ENCODE results near the gene WNT11. TPM values are rescaled to one million over a fixed set of nuclear protein-coding genes. Genes with fewer than 3 reads are reported as not detected.

WNT11 gene
- total and polyA plus RNA-seq, 2 of the 13 experiments (the other 11 are each of a cell fraction or from before 2014, with no cell fraction given), result 0.34 to 0.66 TPM

DNA sequence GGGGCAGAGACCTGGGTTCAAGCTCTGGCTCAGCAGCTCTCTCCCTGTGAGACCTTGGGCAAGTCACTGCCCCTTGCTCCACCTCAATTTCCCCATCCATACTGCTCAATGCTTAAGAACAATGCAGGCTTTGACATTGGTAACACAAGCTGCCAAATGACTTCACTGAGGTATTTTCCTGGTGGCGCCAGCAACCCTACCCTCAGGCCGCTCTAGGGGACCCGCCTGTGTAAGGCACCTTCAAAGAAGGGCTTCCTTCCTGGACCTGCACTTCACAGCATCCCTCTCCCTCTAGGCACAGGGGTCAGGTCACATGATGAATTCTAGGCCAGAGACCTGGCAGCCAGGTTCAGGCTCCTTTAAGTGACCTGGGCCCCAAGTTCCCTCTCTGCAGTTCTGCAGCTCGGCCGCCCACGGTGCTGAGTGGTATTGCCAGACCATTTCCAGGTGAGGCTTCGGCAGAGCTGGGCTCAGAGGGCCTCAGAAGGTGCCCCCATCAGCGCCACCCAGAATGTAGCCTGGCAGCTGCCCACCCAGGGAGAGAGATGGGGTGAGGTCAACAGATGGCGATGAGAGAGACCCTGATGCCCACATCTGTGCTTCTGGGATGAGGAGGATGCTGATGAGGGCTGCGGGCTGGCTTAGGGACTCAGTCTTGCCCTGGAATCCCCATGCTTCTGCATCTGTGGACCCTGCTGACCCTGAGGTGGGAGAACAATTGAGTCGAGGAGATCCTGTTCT, 4.5 kb downstream of the WNT11 start:
- FAIRE-seq, result no peak

More for the DNA sequence above, 4.5 kb downstream of the WNT11 start:
- Histone ChIP-seq H3K36me3 (replicated peaks in 1 of 2; ENCODE audit: control insufficient read depth in 1 of 2, insufficient read depth in 2 of 2, low read length in 2 of 2) (no peaks in the 10 kb centered on the region), H3K9ac (ENCODE audit: insufficient read depth, low read depth, low read length) (no peak overlapping the region), H3K4me2 (ENCODE audit: low read depth, low read length) (no peak overlapping the region), H3K4me3 (replicated peaks in 1 of 3; ENCODE audit: insufficient read depth in 1 of 3, low read depth in 2 of 3, low read length in 3 of 3) (no peak overlapping the region), H2AFZ (ENCODE audit: low read length) (no peak overlapping the region), H4K20me1 (ENCODE audit: insufficient read depth, low read length) (no peaks in the 10 kb centered on the region), H3K27ac (ENCODE audit: extremely low read length, insufficient read depth, low read length) (no peak overlapping the region), H3K9me3 (ENCODE audit: low read length) (no peaks in the 10 kb centered on the region), H3K27me3 (ENCODE audit: control insufficient read depth in 1 of 2, insufficient read depth in 2 of 2, low read length in 2 of 2) (no peaks in the 10 kb centered on the region; a peak in 1 of 5 replicates), H3K79me2 (ENCODE audit: insufficient read depth, low read length) (no peaks in the 10 kb centered on the region), H3K4me1 (ENCODE audit: insufficient read depth, low read length) (peaks cover 19% of the 10 kb centered on the region; the same call in 1 of the 2 replicates)
- intact Hi-C loops (cut with micrococcal nuclease; ENCODE audit: unreplicated experiment), result no loop called here
- WGBS (ENCODE audit: low lambda C conversion rate), result 64% methylated on average over 7 of the region's 11 CpGs
- BruUV-seq (replicated peaks), result no TSS peak
- in situ Hi-C loops (cut with HindIII; ENCODE audit: extremely low pct_ligation_motif_present, low pct_unique_long_range_greater_than_20kb), result loop anchor here (5.0 to 10.0 kb wide), 2 partner anchors 57 to 305 kb away; no protein-coding TSS in a partner anchor
- ATAC-seq (no peak), DNase-seq (ENCODE audit: low spot score) (no peak)
- TF ChIP-seq KLF15 (CRISPR knock-in tag; IDR thresholded peaks at IDR 0.05; ENCODE audit: borderline replicate concordance), result no peak
- TF ChIP-seq, protein P1, sequence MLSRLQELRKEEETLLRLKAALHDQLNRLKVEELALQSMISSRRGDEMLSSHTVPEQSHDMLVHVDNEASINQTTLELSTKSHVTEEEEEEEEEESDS (CRISPR knock-in tag; IDR thresholded peaks at IDR 0.05; ENCODE audit: borderline replicate concordance), result no peak
- TF ChIP-seq, protein P2, sequence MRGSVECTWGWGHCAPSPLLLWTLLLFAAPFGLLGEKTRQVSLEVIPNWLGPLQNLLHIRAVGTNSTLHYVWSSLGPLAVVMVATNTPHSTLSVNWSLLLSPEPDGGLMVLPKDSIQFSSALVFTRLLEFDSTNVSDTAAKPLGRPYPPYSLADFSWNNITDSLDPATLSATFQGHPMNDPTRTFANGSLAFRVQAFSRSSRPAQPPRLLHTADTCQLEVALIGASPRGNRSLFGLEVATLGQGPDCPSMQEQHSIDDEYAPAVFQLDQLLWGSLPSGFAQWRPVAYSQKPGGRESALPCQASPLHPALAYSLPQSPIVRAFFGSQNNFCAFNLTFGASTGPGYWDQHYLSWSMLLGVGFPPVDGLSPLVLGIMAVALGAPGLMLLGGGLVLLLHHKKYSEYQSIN (CRISPR knock-in tag; IDR thresholded peaks at IDR 0.05; ENCODE audit: borderline replicate concordance), result no peak
- TF ChIP-seq ATF7 (IDR thresholded peaks at IDR 0.05), result no peak
- TF ChIP-seq ATF7 (CRISPR knock-in tag; IDR thresholded peaks at IDR 0.05), result no peak
- no peak for TF ChIP-seq SALL1 (CRISPR knock-in tag; IDR thresholded peaks at IDR 0.05)
- no peak for TF ChIP-seq RXRA (CRISPR knock-in tag; IDR thresholded peaks at IDR 0.05)
- TF ChIP-seq, protein P3, sequence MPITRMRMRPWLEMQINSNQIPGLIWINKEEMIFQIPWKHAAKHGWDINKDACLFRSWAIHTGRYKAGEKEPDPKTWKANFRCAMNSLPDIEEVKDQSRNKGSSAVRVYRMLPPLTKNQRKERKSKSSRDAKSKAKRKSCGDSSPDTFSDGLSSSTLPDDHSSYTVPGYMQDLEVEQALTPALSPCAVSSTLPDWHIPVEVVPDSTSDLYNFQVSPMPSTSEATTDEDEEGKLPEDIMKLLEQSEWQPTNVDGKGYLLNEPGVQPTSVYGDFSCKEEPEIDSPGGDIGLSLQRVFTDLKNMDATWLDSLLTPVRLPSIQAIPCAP (CRISPR knock-in tag; IDR thresholded peaks at IDR 0.05; ENCODE audit: low read depth), result no peak
- TF ChIP-seq, protein P4, sequence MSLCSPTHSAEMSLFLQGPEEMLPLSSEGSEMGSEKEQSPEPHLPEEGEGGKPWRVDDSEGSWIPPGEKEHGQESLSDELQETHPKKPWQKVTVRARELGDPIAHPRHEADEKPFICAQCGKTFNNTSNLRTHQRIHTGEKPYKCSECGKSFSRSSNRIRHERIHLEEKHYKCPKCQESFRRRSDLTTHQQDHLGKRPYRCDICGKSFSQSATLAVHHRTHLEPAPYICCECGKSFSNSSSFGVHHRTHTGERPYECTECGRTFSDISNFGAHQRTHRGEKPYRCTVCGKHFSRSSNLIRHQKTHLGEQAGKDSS (CRISPR knock-in tag; IDR thresholded peaks at IDR 0.05; ENCODE audit: borderline replicate concordance, low read depth), result no peak
- CTCF ChIA-PET (ENCODE audit: low intra/inter-chr PET ratio, low total read pairs), result no interaction called here
- POLR2A ChIA-PET, result no interaction called here
